Neural cell (in vitro differentiated cells): ENCODE measurements around the gene FAM83B. TPM values are rescaled to one million over a fixed set of nuclear protein-coding genes. Genes with fewer than 3 reads are reported as not detected.

Source experiments
- H2AFZ ChIP-seq: fragments of 200-600, 300-800 bp; sonication (generic), shearing (Covaris generic); 2 replicates; pipeline ENCODE4 v1.6.0; 2014; ENCODE audit warnings: low read depth, mild to moderate bottlenecking, antibody characterized with exemption, low read length, moderate library complexity
- H3F3A ChIP-seq: fragments of 200-600 bp; shearing (Covaris generic); 2 replicates; pipeline ENCODE4 v1.6.1; 2016; ENCODE audit warnings: mild to moderate bottlenecking, moderate library complexity, mixed read lengths, antibody characterized with exemption, low read length; ENCODE audit not compliant: insufficient read depth, poor library complexity, severe bottlenecking
- H3K27ac ChIP-seq: fragments of 200-600, 300-800 bp; sonication (generic), shearing (Covaris generic); 2 replicates; pipeline ENCODE4 v1.5.1; 2014; ENCODE audit warnings: mild to moderate bottlenecking, low read length, moderate library complexity
- H3K27me3 ChIP-seq: fragments of 300-800, 200-600 bp; sonication (generic), shearing (Covaris generic); 2 replicates; pipeline ENCODE4 v1.6.0; 2014; ENCODE audit warnings: mild to moderate bottlenecking, low read depth, low read length, moderate library complexity; ENCODE audit not compliant: insufficient read depth
- H3K36me3 ChIP-seq: fragments of 300-800, 200-600 bp; sonication (generic), shearing (Covaris generic); 2 replicates; pipeline ENCODE4 v1.5.1; 2014; ENCODE audit warnings: mild to moderate bottlenecking, antibody characterized with exemption, low read length, moderate library complexity; ENCODE audit not compliant: insufficient read depth
- H3K4me2 ChIP-seq: fragments of 300-800, 200-600 bp; sonication (generic), shearing (Covaris generic); 2 replicates; pipeline ENCODE4 v1.6.0; 2014; ENCODE audit warnings: mild to moderate bottlenecking, low read length
- H3K4me3 ChIP-seq: fragments of 300-800, 200-600 bp; sonication (generic), shearing (Covaris generic); 2 replicates; pipeline ENCODE4 v1.5.1; 2014; ENCODE audit warnings: mild to moderate bottlenecking, low read length, moderate library complexity
- H3K79me2 ChIP-seq: fragments of 200-600 bp; shearing (Covaris generic); replicated peaks from 2 replicates; pipeline ENCODE4 v1.6.0; 2014; ENCODE audit warnings: mild to moderate bottlenecking, low read length, moderate library complexity; ENCODE audit not compliant: insufficient read depth
- H3K9ac ChIP-seq: fragments of 300-800, 200-600 bp; sonication (generic), shearing (Covaris generic); 2 replicates; pipeline ENCODE4 v1.6.1; 2016; ENCODE audit warnings: mild to moderate bottlenecking, low read length, mixed read lengths
- H3K9me2 ChIP-seq: fragments of 200-600 bp; shearing (Covaris generic); 2 replicates; pipeline ENCODE4 v1.6.1; 2016; ENCODE audit warnings: mild to moderate bottlenecking, low read length, mixed read lengths; ENCODE audit not compliant: insufficient read depth
- H3K9me3 ChIP-seq: fragments of 200-600, 300-800 bp; sonication (generic), shearing (Covaris generic); 2 replicates; pipeline ENCODE4 v1.6.1; 2016; ENCODE audit warnings: mild to moderate bottlenecking, mixed run types, low read length, moderate library complexity, mixed read lengths
- H4K20me1 ChIP-seq: fragments of 200-600 bp; shearing (Covaris generic); 2 replicates; pipeline ENCODE4 v1.6.1; 2016; ENCODE audit warnings: mild to moderate bottlenecking, mixed run types; ENCODE audit not compliant: insufficient read depth
- CTCF ChIP-seq: fragments of 450-650 bp; IDR thresholded peaks from 2 replicates; pipeline ENCODE4 v1.5.1; 2014; ENCODE audit warnings: antibody characterized with exemption, mild to moderate bottlenecking, moderate library complexity; ENCODE audit not compliant: poor library complexity, severe bottlenecking
- EP300 ChIP-seq: fragments of 450-650 bp; conservative IDR thresholded peaks from 2 replicates; pipeline ENCODE4 v1.6.1; 2014; ENCODE audit warnings: antibody characterized with exemption, mild to moderate bottlenecking, moderate library complexity; ENCODE audit not compliant: poor library complexity, severe bottlenecking
- EZH2 ChIP-seq: fragments of 200-600, 300-800 bp; shearing (Covaris generic), sonication (generic); IDR thresholded peaks from 2 replicates; pipeline ENCODE4 v1.6.1; 2014; ENCODE audit warnings: antibody characterized with exemption, low read length, borderline replicate concordance, mild to moderate bottlenecking; ENCODE audit not compliant: insufficient read depth, poor library complexity, severe bottlenecking
- MXI1 ChIP-seq: fragments of 450-650 bp; conservative IDR thresholded peaks from 2 replicates; pipeline ENCODE4 v1.6.1; 2014; ENCODE audit warnings: antibody characterized with exemption, mild to moderate bottlenecking; ENCODE audit not compliant: poor library complexity, severe bottlenecking
- POLR2AphosphoS5 ChIP-seq: IDR thresholded peaks from 2 replicates; pipeline ENCODE4 v1.6.1; 2012
- RAD21 ChIP-seq: fragments of 450-650 bp; conservative IDR thresholded peaks from 2 replicates; pipeline ENCODE4 v1.6.1; 2014; ENCODE audit warnings: antibody characterized with exemption, mild to moderate bottlenecking, moderate library complexity
- SMC3 ChIP-seq: fragments of 450-650 bp; conservative IDR thresholded peaks from 2 replicates; pipeline ENCODE4 v1.6.1; 2014; ENCODE audit warnings: antibody characterized with exemption, mild to moderate bottlenecking, moderate library complexity; ENCODE audit not compliant: poor library complexity
- TAF1 ChIP-seq: IDR thresholded peaks from 2 replicates; pipeline ENCODE4 v1.6.1; 2012; ENCODE audit warnings: low read depth
- polyA plus RNA-seq: library from polyadenylated mRNA; depleted of rRNA; stranded (reverse); fragments of >200 nt; gene quantifications from 2 replicates; pipeline ENCODE4 v1.2.3, GENCODE V29; 2014
- TF ChIP-seq, protein P1 (sequence below): IDR thresholded peaks from 2 replicates; pipeline ENCODE4 v1.6.1; 2012; ENCODE audit warnings: borderline replicate concordance

The FAM83B gene
- polyA plus RNA-seq, 1 donor from 2014 or later, result not detected

DNA sequence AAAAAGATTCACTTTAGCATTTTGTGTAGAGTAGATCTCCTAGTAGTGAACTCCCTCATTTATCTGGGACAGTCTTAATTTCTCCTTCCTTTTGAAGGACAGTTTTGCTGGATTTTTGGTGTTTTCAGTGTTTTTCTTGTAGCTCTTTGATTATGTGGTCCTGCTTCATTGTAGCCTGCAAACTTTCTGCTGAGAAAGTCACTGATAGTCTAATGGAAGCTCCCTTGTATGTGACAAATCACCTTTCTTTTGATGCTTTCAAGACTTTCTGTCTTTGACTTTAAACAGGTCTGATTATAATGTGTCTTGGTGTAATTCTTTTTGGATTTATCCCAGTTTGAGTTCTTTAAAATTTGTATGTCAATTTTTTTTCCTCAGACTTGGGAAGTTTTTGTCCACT, 86.1 kb downstream of the FAM83B start:
- no peaks in the 10 kb centered on the region for H3K36me3 ChIP-seq
- H3K79me2 ChIP-seq, result no peaks in the 10 kb centered on the region
- H3K27me3 ChIP-seq, result no peaks in the 10 kb centered on the region
- peaks cover 3% of the 10 kb centered on the region for H3K9me3 ChIP-seq
- no peaks in the 10 kb centered on the region for H4K20me1 ChIP-seq
- H3K4me3 ChIP-seq, result no peak overlapping the region
- no peaks in the 10 kb centered on the region for H3K9me2 ChIP-seq
- no peak overlapping the region for H3K27ac ChIP-seq
- H3K4me2 ChIP-seq, result no peak overlapping the region
- H3F3A ChIP-seq, result no peaks in the 10 kb centered on the region
- TF ChIP-seq EZH2, result no peak
- no peak for TF ChIP-seq CTCF
- no peak for TF ChIP-seq EP300
- TF ChIP-seq SMC3, result no peak
- no peak for TF ChIP-seq RAD21
- TF ChIP-seq, protein P1, sequence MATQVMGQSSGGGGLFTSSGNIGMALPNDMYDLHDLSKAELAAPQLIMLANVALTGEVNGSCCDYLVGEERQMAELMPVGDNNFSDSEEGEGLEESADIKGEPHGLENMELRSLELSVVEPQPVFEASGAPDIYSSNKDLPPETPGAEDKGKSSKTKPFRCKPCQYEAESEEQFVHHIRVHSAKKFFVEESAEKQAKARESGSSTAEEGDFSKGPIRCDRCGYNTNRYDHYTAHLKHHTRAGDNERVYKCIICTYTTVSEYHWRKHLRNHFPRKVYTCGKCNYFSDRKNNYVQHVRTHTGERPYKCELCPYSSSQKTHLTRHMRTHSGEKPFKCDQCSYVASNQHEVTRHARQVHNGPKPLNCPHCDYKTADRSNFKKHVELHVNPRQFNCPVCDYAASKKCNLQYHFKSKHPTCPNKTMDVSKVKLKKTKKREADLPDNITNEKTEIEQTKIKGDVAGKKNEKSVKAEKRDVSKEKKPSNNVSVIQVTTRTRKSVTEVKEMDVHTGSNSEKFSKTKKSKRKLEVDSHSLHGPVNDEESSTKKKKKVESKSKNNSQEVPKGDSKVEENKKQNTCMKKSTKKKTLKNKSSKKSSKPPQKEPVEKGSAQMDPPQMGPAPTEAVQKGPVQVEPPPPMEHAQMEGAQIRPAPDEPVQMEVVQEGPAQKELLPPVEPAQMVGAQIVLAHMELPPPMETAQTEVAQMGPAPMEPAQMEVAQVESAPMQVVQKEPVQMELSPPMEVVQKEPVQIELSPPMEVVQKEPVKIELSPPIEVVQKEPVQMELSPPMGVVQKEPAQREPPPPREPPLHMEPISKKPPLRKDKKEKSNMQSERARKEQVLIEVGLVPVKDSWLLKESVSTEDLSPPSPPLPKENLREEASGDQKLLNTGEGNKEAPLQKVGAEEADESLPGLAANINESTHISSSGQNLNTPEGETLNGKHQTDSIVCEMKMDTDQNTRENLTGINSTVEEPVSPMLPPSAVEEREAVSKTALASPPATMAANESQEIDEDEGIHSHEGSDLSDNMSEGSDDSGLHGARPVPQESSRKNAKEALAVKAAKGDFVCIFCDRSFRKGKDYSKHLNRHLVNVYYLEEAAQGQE, result no peak
- no peak for TF ChIP-seq MXI1
- no peak for TF ChIP-seq POLR2AphosphoS5
- TF ChIP-seq TAF1, result no peak
- no peak overlapping the region for H2AFZ ChIP-seq
- H3K9ac ChIP-seq, result no peak overlapping the region

DNA sequence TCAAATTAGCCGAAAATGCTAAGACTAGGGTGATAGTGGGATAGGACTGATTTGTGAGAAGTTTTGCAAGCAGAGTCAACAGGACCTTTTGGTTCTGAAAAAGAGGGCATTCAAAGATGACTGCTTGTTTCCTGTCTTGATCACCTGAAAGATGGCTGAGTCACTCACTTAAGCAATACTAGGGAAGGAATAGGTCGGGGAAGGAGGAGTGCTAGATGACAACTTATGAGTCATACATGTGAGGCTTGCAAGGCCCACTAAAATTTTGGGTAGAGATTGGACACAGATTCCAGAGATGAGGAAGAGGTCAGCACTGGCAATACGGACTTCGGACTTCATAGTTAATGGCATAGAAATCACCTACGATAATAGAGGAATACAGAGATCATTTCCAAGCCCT, 89.2 kb downstream of the FAM83B start:
- Histone ChIP-seq H3K9me2 (no peaks in the 10 kb centered on the region), H3K36me3 (no peaks in the 10 kb centered on the region)

More for the DNA sequence above, 89.2 kb downstream of the FAM83B start:
- Histone ChIP-seq H3K27me3 (no peaks in the 10 kb centered on the region), H3K4me2 (no peak overlapping the region), H4K20me1 (no peaks in the 10 kb centered on the region), H3F3A (no peaks in the 10 kb centered on the region), H3K9ac (no peak overlapping the region), H3K4me3 (no peak overlapping the region), H3K9me3 (peaks cover 3% of the 10 kb centered on the region), H3K79me2 (no peaks in the 10 kb centered on the region), H2AFZ (no peak overlapping the region), H3K27ac (no peak overlapping the region)
- TF ChIP-seq RAD21 (no peak), TAF1 (no peak), SMC3 (no peak), CTCF (no peak), MXI1 (no peak), POLR2AphosphoS5 (no peak), EZH2 (no peak), EP300 (no peak)
- TF ChIP-seq, protein P1, result no peak
